Activated T-cell treated with anti-CD3 and anti-CD28 coated beads, Interleukin-2, amount 50 U/mL, for 48 hours (primary cell): ENCODE results near the gene SLC6A5.

ENCODE experiments used
- DNase-seq, 2 experiments: peaks; one replicate each; pipeline ENCODE4 v3.0.0-alpha.2; 2020

The SLC6A5 gene

DNA sequence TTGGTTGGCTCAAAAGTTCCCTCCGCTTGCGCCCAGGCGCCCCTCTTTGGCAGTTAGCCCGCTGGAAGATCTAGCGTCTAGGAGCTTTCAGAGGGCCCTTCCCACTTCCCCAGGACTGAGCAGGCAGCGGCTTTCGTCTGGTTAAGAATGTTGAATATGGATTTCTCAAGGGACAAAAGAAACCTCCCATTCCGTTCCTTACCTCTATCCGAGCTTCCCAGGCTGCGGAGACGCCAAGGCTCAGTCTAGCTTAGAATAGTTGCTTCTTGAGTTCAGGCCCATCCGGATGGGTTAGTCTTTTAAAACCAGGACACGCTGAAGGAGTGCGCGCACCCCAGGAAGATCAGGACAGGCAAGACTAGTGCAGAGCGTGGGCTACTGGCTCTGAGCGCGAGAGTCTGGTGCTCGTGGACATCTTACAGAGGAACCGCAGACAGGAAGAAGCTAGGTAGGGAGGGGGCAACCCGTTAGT is 71.6 kb downstream of the SLC6A5 start:
- DNase-seq, result no peak

GRCh38 chr11:20671856-20672546 is 72.6 kb downstream of the SLC6A5 start:
- DNase-seq, result no peak

DNA sequence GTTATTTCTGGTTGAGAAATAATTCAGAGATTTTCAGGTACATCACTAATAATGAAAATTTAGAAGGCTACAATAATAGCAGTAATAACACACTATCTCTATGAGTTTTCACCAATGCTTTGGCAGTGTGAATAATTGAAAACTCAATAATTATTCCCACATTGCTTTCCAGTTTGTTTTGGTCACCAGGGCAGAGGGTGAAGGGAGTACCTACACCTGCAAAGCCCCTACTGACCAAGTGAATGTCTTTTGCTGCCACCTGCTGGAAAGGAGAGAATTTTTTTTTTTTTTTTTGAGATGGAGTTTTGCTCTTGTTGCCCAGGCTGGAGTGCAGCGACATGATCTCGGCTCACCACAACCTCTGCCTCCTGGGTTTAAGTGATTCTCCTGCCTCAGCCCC is 73.2 kb downstream of the SLC6A5 start:
- no peak for DNase-seq

DNA sequence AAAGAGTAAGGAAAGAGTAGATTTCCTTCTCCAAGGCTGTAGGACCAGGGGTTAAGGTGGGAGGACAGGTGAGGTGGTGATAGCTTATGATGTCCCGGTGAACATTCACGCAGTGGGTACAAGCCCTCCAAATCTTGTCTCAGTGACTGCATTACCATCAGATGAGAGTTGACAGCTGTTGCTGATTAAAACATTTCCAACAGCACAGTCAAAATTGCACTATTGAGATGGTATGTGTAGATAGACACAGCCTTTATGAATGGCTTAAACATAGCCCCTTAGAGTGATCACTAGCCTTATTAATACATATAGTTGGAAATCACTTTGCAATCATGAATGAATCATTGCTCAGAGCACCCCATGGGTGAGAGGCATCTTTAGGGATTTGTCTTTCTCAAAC is 77.2 kb downstream of the SLC6A5 start:
- no peak for DNase-seq

DNA sequence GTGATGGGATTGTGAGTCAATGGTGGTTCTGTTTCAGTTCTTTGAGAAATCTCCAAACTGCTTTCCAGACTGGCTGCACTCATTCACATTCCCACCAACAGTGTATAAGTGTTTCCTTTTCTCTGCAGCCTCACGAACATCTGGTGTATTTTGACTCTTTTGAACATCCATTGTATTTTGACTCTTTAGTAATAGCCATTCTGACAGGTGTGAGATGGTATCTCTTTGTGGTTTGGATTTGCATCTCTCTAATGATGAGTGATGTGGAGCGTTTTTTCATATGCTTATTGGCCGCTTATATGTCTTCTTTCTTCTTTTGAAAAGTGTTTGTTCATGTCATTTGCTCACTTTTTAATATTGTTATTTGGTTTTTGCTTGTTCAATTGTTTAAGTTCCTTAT is 89.4 kb downstream of the SLC6A5 start:
- no peak for DNase-seq

GRCh38 chr11:20707876-20708275 is 108.5 kb downstream of the SLC6A5 start:
- no peak for DNase-seq
